ENCODE results near the gene USF2.

GRCh38 chr19:35292421-35293362 is 23.9 kb downstream of the USF2 start:
- TF ChIP-seq SMC3 (conservative IDR thresholded peaks at IDR 0.05; ENCODE audit: poor library complexity) (no peak), EZH2 (IDR thresholded peaks at IDR 0.05; ENCODE audit: borderline replicate concordance, insufficient read depth, low read length, poor library complexity, severe bottlenecking) (no peak), REST (IDR thresholded peaks at IDR 0.05; ENCODE audit: borderline replicate concordance) (no peak), CTCF (IDR thresholded peaks at IDR 0.05; ENCODE audit: poor library complexity, severe bottlenecking) (no peak)

Data from neural cell (in vitro differentiated cells).